MCF 10A (cell line): Measurements from ENCODE around the gene CDKL2. TPM values are rescaled to one million over a fixed set of nuclear protein-coding genes. Genes with fewer than 3 reads are reported as not detected.

Experiments used
- BruUV-seq: library from RNA; stranded (reverse); fragments of 400-500 nt; replicated peaks from 2 replicates; lab custom pipeline; 2021; lab: Mats Ljungman, UMichigan
- CTCF ChIA-PET: fragments of 300-600 bp; sonication (Branson Sonifier 250); formaldehyde crosslinking; extraction: SDS; loops from one replicate; lab custom pipeline; 2021; ENCODE audit warnings: antibody characterized with exemption, inconsistent platforms; lab: Yijun Ruan, JAX
- POLR2A ChIA-PET: fragments of 300-600, 350-650 bp; sonication (Branson Sonifier 250); formaldehyde crosslinking; extraction: SDS; loops from one replicate; lab custom pipeline; 2020; ENCODE audit warnings: antibody characterized with exemption, inconsistent platforms; lab: Yijun Ruan, JAX
- DNase-seq: peaks from one replicate; pipeline ENCODE4 v3.0.0-alpha.2; 2018; ENCODE audit not compliant: unreplicated experiment
- H3K27ac Mint-ChIP-seq: one replicate; pipeline ENCODE4 v1.8.0; 2022; ENCODE audit warnings: mild to moderate bottlenecking, low read depth, mixed read lengths; ENCODE audit not compliant: unreplicated experiment
- H3K27me3 Mint-ChIP-seq: one replicate; pipeline ENCODE4 v1.8.0; 2022; ENCODE audit warnings: mixed read lengths; ENCODE audit not compliant: insufficient read depth, unreplicated experiment
- H3K36me3 Mint-ChIP-seq: one replicate; pipeline ENCODE4 v1.8.0; 2022; ENCODE audit warnings: mild to moderate bottlenecking, moderate library complexity, mixed read lengths; ENCODE audit not compliant: insufficient read depth, unreplicated experiment
- H3K4me1 Mint-ChIP-seq: one replicate; pipeline ENCODE4 v1.8.0; 2022; ENCODE audit warnings: mixed read lengths; ENCODE audit not compliant: insufficient read depth, unreplicated experiment
- H3K4me3 Mint-ChIP-seq: one replicate; pipeline ENCODE4 v1.8.0; 2022; ENCODE audit warnings: mild to moderate bottlenecking, moderate library complexity, mixed read lengths; ENCODE audit not compliant: unreplicated experiment
- H3K9me3 Mint-ChIP-seq: one replicate; pipeline ENCODE4 v1.8.0; 2022; ENCODE audit warnings: mixed read lengths; ENCODE audit not compliant: unreplicated experiment
- intact Hi-C: fragments of 100-400 bp; cut with micrococcal nuclease; formaldehyde crosslinking; loops from 2 replicates; pipeline ENCODE4 v1.14.1; 2022
- total RNA-seq: library from RNA; stranded (reverse); gene quantifications from 2 replicates; pipeline ENCODE4 v1.2.3, GENCODE V29; 2022
- TF ChIP-seq, protein P1 (sequence below): fragments of 200-600 bp; IDR thresholded peaks from one replicate; pipeline ENCODE4 v1.8.0; 2022; ENCODE audit warnings: antibody characterized with exemption, mild to moderate bottlenecking; ENCODE audit not compliant: unreplicated experiment

CDKL2 gene
- total RNA-seq, 1 experiment from 2014 or later = 0.42 TPM

DNA sequence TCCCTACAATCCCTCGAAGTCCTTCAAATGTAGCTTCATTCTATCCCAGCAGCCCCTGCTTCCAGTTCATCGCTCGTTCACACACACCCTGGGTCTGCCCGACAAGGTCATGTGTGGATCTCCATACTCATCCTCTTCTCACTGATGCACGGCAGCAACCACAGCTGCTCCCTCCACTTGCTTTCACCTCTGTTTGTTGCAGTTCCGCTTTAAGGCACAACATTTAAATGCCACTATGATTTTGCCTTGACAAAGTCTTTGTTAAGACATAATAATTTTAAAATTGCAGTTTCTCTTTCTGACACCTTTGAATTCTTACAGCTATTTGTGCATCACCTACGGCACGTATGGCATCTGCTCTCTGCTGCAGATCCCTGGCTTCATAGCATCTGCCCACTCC, 72.6 kb downstream of the CDKL2 start:
- Mint-ChIP-seq H3K9me3 (no peaks in the 10 kb centered on the region), H3K4me1 (peaks cover 8% of the 10 kb centered on the region), H3K27me3 (no peaks in the 10 kb centered on the region), H3K27ac (no peak overlapping the region), H3K36me3 (no peaks in the 10 kb centered on the region), H3K4me3 (no peak overlapping the region)
- POLR2A ChIA-PET = no interaction called here
- no TSS peak for BruUV-seq
- intact Hi-C loops = no loop called here
- CTCF ChIA-PET = interaction anchor here (0.6 kb wide), 2 partner anchors 401 to 683 kb away, joined by 3 read pairs; no protein-coding TSS in a partner anchor
- DNase-seq = no peak
- TF ChIP-seq, protein P1, sequence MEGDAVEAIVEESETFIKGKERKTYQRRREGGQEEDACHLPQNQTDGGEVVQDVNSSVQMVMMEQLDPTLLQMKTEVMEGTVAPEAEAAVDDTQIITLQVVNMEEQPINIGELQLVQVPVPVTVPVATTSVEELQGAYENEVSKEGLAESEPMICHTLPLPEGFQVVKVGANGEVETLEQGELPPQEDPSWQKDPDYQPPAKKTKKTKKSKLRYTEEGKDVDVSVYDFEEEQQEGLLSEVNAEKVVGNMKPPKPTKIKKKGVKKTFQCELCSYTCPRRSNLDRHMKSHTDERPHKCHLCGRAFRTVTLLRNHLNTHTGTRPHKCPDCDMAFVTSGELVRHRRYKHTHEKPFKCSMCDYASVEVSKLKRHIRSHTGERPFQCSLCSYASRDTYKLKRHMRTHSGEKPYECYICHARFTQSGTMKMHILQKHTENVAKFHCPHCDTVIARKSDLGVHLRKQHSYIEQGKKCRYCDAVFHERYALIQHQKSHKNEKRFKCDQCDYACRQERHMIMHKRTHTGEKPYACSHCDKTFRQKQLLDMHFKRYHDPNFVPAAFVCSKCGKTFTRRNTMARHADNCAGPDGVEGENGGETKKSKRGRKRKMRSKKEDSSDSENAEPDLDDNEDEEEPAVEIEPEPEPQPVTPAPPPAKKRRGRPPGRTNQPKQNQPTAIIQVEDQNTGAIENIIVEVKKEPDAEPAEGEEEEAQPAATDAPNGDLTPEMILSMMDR = no peak

DNA sequence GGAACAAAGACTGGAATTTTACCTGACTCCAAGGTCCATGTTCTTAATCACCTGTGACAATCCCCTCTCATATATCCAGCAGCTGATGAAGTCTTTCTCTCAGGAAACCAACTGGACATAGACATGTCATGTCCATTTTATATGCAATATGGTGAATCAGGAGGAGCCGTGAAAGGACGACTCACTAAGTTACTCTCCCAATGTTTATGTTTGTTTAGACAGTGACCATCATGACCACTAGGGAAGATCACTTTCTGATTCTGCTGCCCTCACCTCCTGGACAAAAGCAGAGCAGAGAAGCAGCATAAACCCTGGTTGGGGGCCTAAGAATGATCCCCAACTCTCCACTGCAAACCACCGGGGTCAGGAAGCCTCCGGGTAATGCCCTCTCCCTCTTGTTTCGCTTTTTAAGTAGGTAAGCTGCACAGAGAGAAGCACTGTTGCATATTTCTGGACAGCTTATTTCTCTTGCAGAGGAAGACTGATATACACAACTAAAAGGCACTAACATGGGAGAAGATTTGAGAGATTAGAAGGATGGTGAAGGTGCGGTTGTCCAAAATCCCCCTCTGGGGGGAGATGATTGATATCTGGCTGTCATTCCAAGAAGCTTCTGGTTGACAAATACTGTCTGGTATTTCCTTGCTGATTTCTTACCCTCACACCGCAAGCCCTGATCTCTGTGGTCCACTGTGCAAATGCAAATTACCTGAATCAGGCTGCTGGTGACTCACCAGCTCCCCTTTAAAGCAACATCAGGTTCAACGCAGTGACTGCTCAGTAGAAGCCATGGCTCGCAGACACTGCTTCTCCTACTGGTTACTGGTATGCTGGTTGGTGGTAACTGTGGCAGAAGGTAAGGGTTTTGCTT, 74.8 kb downstream of the CDKL2 start, which contains the start of gene ODAPH:
ODAPH (plus strand) TSS at position 773 of the 871 bp plus-strand sequence; CDS start at position 790, 17 bp downstream.
- intact Hi-C loops = no loop called here
- peak; percentile 63 for DNase-seq
- BruUV-seq = no TSS peak
- H3K27ac Mint-ChIP-seq = peak within 1 kb of the TSS; percentile 58
- H3K4me3 Mint-ChIP-seq = peak within 1 kb of the TSS; percentile 46
- no peaks in the 10 kb centered on the region for H3K9me3 Mint-ChIP-seq
- no peaks in the 10 kb centered on the region for H3K27me3 Mint-ChIP-seq
- H3K36me3 Mint-ChIP-seq = no peaks in the 10 kb centered on the region
- peaks cover 8% of the 10 kb centered on the region for H3K4me1 Mint-ChIP-seq
- TF ChIP-seq, protein P1 = no peak
- CTCF ChIA-PET = interaction anchor here (0.6 to 1.9 kb wide), 6 partner anchors 9 to 1324 kb away, joined by 3 to 6 read pairs (median 3); no protein-coding TSS in a partner anchor
- POLR2A ChIA-PET = interaction anchor here (0.8 to 2.3 kb wide), 6 partner anchors 8 to 169 kb away, joined by 3 to 7 read pairs (median 4); partner anchors contain the start of genes RCHY1, THAP6 and USO1

DNA sequence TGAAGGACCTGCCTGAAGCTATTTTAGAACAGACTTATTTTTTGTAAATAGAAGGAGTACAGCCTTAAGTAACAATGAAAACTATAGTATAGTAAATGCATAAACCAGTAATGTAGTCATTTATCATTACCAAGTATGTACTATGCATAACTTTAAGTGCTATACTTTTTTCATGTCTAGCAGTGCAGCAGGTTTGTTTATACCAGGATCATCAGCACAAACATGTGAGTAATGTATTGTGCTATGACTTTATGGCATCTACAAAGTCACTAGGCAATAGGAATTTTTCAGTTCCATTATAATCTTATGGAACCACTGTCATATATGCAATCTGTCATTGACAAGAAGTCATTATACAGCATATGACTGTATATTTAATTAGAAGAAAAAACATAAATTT, 77.9 kb downstream of the CDKL2 start:
- no peaks in the 10 kb centered on the region for H3K9me3 Mint-ChIP-seq
- H3K4me1 Mint-ChIP-seq = peaks cover 8% of the 10 kb centered on the region
- no TSS peak for BruUV-seq
- intact Hi-C loops = no loop called here
- H3K4me3 Mint-ChIP-seq = no peak overlapping the region
- H3K36me3 Mint-ChIP-seq = no peaks in the 10 kb centered on the region
- ChIA-PET POLR2A (interaction anchor here (0.7 kb wide), 1 partner anchor 38 kb away, joined by 3 read pairs; the partner anchor contains the start of genes RCHY1 and THAP6), CTCF (no interaction called here)
- DNase-seq = no peak
- no peak overlapping the region for H3K27ac Mint-ChIP-seq
- H3K27me3 Mint-ChIP-seq = no peaks in the 10 kb centered on the region
- TF ChIP-seq, protein P1 = no peak

DNA sequence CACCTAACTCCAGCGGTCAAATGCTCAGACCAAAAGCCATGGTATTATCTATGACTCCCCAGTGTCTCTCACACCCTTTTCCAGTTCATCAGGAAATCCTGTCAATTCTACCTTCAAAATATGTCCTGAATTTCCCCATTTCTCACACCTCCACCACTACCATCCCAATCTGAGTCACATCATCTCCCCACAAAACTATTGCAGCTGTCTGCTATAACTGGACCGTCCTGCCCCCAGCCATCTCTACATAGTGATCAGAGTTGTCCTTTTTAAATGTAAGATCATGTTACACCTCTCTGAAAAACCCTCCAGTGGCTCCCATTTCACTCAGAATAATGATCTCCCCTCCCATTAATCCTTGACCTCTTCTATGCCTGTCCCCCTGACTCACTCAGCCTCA, 81.3 kb downstream of the CDKL2 start:
- intact Hi-C loops = no loop called here
- Mint-ChIP-seq H3K27ac (no peak overlapping the region), H3K27me3 (no peaks in the 10 kb centered on the region), H3K36me3 (no peaks in the 10 kb centered on the region), H3K4me1 (no peaks in the 10 kb centered on the region), H3K4me3 (no peak overlapping the region), H3K9me3 (no peaks in the 10 kb centered on the region)
- TF ChIP-seq, protein P1 = no peak
- DNase-seq = no peak
- BruUV-seq = no TSS peak
- ChIA-PET CTCF (interaction anchor here (0.6 kb wide), 1 partner anchor 22 kb away, joined by 3 read pairs; no protein-coding TSS in a partner anchor), POLR2A (no interaction called here)
